Gastrocnemius medialis (tissue), 4 donors: Measurements from ENCODE around the gene ARHGAP19. TPM values are rescaled to one million over a fixed set of nuclear protein-coding genes. Genes with fewer than 3 reads are reported as not detected.

Experiments used
- ATAC-seq, 2 donors: fragments of 150-250 bp; one replicate each; pipeline ENCODE4 v1.9.1; 2016
- DNase-seq, 2 donors: peaks; one replicate each; pipeline ENCODE4 v3.0.0-alpha.2; 2019
- H3K27ac ChIP-seq, 4 donors: fragments of 200-600 bp; sonication (generic); 1 replicate in 1 of 4; 2 replicates in 3 of 4; pipeline ENCODE4 v1.5.1; 2016 to 2018; ENCODE audit warnings: mild to moderate bottlenecking in 2 of 4, moderate library complexity in 1 of 4
- H3K27me3 ChIP-seq, 3 donors: fragments of 200-600 bp; sonication (generic) in 2 of 3; 1 replicate in 1 of 3; 2 replicates in 2 of 3; pipeline versions ENCODE4 v1.5.1 to v1.6.0; 2016 to 2019; ENCODE audit warnings: mild to moderate bottlenecking in 1 of 3, moderate library complexity in 1 of 3
- H3K36me3 ChIP-seq, 2 donors: fragments of 200-600 bp; sonication (generic) in 1 of 2; one replicate each; pipeline ENCODE4 v1.5.1; 2017 to 2018
- H3K4me1 ChIP-seq, 2 donors: fragments of 200-600 bp; sonication (generic) in 1 of 2; one replicate each; pipeline ENCODE4 v1.5.1; 2016 to 2017; ENCODE audit warnings: mild to moderate bottlenecking in 2 of 2
- H3K4me3 ChIP-seq, 4 donors: fragments of 200-600 bp; sonication (generic) in 3 of 4; 1 replicate in 1 of 4; 2 replicates in 3 of 4; pipeline ENCODE4 v1.5.1; 2016 to 2019; ENCODE audit warnings: mild to moderate bottlenecking in 2 of 4
- H3K9me3 ChIP-seq, 3 donors: fragments of 200-600 bp; sonication (generic) in 2 of 3; 1 replicate in 1 of 3; 2 replicates in 2 of 3; pipeline ENCODE4 v1.5.1; 2016 to 2019
- CTCF ChIP-seq, 5 experiments: fragments of 450-650 bp in 3 of 5; fragments of 200-600 bp in 2 of 5; sonication (generic) in 2 of 5; IDR thresholded peaks in 4 of 5; conservative IDR thresholded peaks in 1 of 5; 1 replicate in 4 of 5; 2 replicates in 1 of 5; pipeline ENCODE4 v1.5.1; 2016 to 2019; ENCODE audit warnings: antibody characterized with exemption in 5 of 5, mild to moderate bottlenecking in 3 of 5, moderate library complexity in 3 of 5
- POLR2A ChIP-seq, 2 donors: fragments of 450-650 bp; IDR thresholded peaks; one replicate each; pipeline ENCODE4 v1.6.1; 2017; ENCODE audit warnings: antibody characterized with exemption in 2 of 2, mild to moderate bottlenecking in 2 of 2, moderate library complexity in 2 of 2
- in situ Hi-C, 4 donors: fragments of 200-750 bp; cut with MboI; loops; one replicate each; pipeline versions ENCODE4 v1.15.0 to v1.8.0; 2017; ENCODE audit warnings: low sequenced_read_pairs in 4 of 4
- intact Hi-C: fragments of 100-400 bp; cut with DNase I; formaldehyde crosslinking; loops from one replicate; pipeline ENCODE4 v1.15.1; 2023; ENCODE audit warnings: low total_unique reads
- total RNA-seq, 4 donors: library from RNA; depleted of rRNA; stranded (reverse); fragments of >200 nt; gene quantifications; one replicate each; pipeline versions ENCODE4 v1.1.0 to v1.2.3, GENCODE V29; 2016

The ARHGAP19 gene
- total RNA-seq, 4 donors from 2014 or later: 1.7 to 12.3 (median 2.4) TPM

GRCh38 chr10:97311111-97311626 is 18.7 kb upstream of the ARHGAP19 start:
- DNase-seq (no peak), ATAC-seq (no peak)
- Histone ChIP-seq H3K4me3 (no peak overlapping the region), H3K4me1 (peaks cover 9 to 17% of the 10 kb centered on the region in 2 donors), H3K27me3 (no peaks in the 10 kb centered on the region), H3K36me3 (no peaks in the 10 kb centered on the region), H3K9me3 (no peaks in the 10 kb centered on the region), H3K27ac (no peak overlapping the region)
- TF ChIP-seq POLR2A (IDR thresholded peaks at IDR 0.05): no peak
- in situ Hi-C loops: no loop called here
- intact Hi-C loops: no loop called here

DNA sequence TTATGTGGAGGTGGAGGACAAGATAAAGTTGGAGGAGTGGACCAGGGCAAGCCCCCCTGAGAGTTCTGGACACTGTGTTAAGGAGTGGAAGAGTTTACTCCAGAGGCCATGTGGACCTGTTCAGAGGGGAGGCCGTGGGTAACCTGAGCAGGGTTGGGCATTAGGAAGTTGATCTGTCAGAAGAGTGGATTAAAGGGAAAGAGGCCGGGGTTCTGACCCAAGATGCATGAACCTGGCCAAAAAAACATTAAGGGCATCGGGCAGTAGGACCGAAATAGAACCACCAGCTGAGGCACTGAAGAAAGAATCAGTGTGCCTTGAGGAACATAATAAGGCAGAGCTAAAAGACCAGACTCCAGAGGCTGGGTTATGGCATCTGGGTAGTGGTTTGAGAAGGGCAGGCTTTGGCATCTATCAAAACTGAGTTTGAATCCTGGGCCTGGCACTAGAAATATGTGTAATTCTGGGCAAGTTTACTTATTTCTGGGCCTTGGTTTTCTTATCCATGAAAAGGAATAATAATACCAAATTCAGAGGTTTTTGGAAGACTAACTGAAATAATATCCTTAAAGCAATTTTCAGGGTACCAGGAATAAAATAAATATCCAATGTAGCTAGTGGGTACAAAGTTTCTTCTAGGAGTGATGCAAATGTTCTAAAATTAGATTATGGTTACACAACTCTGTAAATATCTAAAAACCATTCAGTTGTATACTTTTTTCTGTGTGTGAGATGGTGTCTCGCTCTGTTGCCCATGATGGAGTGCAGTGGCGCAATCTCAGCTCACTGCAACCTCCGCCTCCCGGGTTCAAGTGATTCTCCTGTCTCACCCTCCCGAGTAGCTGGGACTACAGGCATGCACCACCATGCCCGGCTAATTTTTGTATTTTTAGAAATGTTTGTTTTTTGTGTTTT is 15.7 kb upstream of the ARHGAP19 start:
- in situ Hi-C loops: no loop called here
- no peaks in the 10 kb centered on the region for H3K27me3 ChIP-seq
- no peaks in the 10 kb centered on the region for H3K9me3 ChIP-seq
- TF ChIP-seq CTCF (IDR thresholded peaks at IDR 0.05 in 4 of 5, conservative IDR thresholded peaks at IDR 0.05 in 1 of 5): no peak
- no peak for TF ChIP-seq POLR2A (IDR thresholded peaks at IDR 0.05)
- H3K4me1 ChIP-seq: peaks cover 9 to 17% of the 10 kb centered on the region in 2 donors
- DNase-seq: no peak
- H3K4me3 ChIP-seq: no peak overlapping the region
- intact Hi-C loops: no loop called here
- peak overlapping the region; percentile 8 to 68 (median 44) for H3K27ac ChIP-seq
- no peaks in the 10 kb centered on the region for H3K36me3 ChIP-seq
- ATAC-seq: peak in 1 of 2 donors; percentile 70

GRCh38 chr10:97307441-97307840 is 15.0 kb upstream of the ARHGAP19 start:
- intact Hi-C loops (no loop called here), in situ Hi-C loops (no loop called here)
- Histone ChIP-seq H3K9me3 (no peaks in the 10 kb centered on the region), H3K27me3 (no peaks in the 10 kb centered on the region), H3K27ac (peak overlapping the region in 2 of 4 donors; percentile 8 to 68), H3K4me1 (peaks cover 9 to 17% of the 10 kb centered on the region in 2 donors), H3K4me3 (no peak overlapping the region), H3K36me3 (no peaks in the 10 kb centered on the region)
- DNase-seq (no peak), ATAC-seq (peak in 1 of 2 donors; percentile 21)
- no peak for TF ChIP-seq POLR2A (IDR thresholded peaks at IDR 0.05)
- TF ChIP-seq CTCF (IDR thresholded peaks at IDR 0.05 in 4 of 5, conservative IDR thresholded peaks at IDR 0.05 in 1 of 5): no peak

DNA sequence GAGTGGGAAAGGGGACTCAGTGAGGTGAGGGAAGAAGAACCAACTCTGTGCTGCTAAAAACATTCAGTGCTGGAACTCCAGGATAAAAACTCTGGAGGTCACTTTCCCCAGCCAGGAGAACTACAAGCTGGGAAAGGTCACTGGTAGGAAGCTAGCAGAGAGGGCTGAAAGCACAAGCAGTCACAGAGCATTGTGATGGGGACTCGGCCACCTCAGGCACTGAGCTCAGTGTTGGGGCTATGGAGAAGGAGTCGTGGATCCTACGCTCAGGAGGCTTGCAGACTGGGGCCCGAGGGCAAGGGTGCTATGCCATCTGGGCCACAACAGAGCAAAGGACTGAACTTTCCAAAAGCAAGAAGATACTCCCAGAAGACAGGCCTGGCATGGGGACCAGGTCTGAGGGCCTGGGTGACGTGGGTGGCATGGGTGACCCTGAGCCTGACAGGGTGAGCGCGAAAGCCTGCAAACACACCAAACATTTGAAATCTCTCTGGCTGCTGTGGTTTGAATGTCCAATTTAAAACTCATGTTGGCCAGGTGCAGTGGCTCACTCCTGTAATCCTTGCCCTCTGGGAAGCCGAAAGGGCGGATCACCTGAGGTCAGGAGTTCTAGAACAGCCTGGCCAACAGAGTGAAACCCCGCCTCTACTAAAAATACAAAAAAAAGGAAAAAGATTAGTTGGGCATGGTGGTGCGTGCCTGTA is 9.8 kb upstream of the ARHGAP19 start:
- in situ Hi-C loops: no loop called here
- TF ChIP-seq CTCF (IDR thresholded peaks at IDR 0.05 in 4 of 5, conservative IDR thresholded peaks at IDR 0.05 in 1 of 5) (no peak), POLR2A (IDR thresholded peaks at IDR 0.05) (no peak)
- DNase-seq (no peak), ATAC-seq (no peak)
- H3K27ac ChIP-seq: no peak overlapping the region
- intact Hi-C loops: no loop called here
- H3K27me3 ChIP-seq: no peaks in the 10 kb centered on the region
- H3K4me3 ChIP-seq: no peak overlapping the region
- no peaks in the 10 kb centered on the region for H3K36me3 ChIP-seq
- H3K4me1 ChIP-seq: peaks cover 0 to 3% of the 10 kb centered on the region in 2 donors
- H3K9me3 ChIP-seq: no peaks in the 10 kb centered on the region

DNA sequence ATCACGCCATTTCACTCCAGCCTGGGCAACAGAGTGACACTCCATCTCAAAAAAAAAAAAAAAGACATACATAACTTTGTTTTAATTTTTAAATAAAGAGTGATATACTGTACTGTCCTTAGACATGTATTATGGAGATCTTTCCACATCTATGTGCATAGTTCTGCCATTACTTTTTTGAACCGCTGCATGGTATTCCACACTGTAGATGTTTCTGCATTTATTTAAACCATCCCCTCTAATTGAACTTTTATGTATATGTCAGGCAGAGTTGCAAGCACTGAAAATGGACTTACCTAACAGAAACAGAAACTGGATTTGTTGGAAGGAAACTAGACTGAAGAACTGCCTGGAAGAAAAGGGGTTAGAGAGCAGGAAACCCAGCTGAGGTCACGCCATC is 8.5 kb upstream of the ARHGAP19 start:
- H3K27ac ChIP-seq: no peak overlapping the region
- no peaks in the 10 kb centered on the region for H3K27me3 ChIP-seq
- no peak for ATAC-seq
- in situ Hi-C loops (no loop called here), intact Hi-C loops (no loop called here)
- H3K4me3 ChIP-seq: no peak overlapping the region
- H3K9me3 ChIP-seq: no peaks in the 10 kb centered on the region
- TF ChIP-seq POLR2A (IDR thresholded peaks at IDR 0.05): no peak
- TF ChIP-seq CTCF (IDR thresholded peaks at IDR 0.05 in 4 of 5, conservative IDR thresholded peaks at IDR 0.05 in 1 of 5): no peak
- H3K4me1 ChIP-seq: no peaks in the 10 kb centered on the region
- DNase-seq: no peak
- no peaks in the 10 kb centered on the region for H3K36me3 ChIP-seq
